ENCODE measurements around the gene MDM4.
"Not testable (repeated sequence)": the region's sequence is repeated elsewhere in the genome, so short reads cannot be mapped to it uniquely, and the experiment has no call there.

Gene MDM4

GRCh38 chr1:204516180-204516879 is at the start of gene MDM4:
Gene MDM4, plus strand, starts transcription at chr1:204516406. Its CDS starts 9,113 bp downstream, at chr1:204525519.
- peak; percentile 97 for DNase-seq

- no peak for DNase-seq
Observed at GRCh38 chr1:204466416-204467405, 49.5 kb upstream of the MDM4 start.

DNA sequence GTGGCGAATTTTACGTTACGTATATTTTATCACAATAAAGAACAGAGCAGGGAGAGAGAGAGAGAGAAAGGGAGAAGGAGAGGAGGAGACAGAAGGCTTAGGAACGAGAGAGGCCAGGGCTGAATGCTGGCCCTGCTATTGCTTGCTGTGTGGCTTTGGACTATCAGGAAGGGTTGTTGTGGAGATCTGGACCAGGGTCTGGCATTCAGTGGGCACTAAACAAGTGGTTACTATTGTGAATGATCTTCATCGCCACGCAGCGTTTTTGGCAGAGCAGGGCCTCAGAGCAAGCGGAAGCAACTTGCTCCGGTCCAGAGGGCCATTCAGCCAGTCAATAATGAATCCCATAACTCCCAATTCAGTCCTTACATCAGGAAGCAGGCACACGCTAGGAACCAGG is 48.0 kb upstream of the MDM4 start:
- DNase-seq, result no peak

GRCh38 chr1:204468766-204469302 is 47.4 kb upstream of the MDM4 start:
- no peak for DNase-seq

DNA sequence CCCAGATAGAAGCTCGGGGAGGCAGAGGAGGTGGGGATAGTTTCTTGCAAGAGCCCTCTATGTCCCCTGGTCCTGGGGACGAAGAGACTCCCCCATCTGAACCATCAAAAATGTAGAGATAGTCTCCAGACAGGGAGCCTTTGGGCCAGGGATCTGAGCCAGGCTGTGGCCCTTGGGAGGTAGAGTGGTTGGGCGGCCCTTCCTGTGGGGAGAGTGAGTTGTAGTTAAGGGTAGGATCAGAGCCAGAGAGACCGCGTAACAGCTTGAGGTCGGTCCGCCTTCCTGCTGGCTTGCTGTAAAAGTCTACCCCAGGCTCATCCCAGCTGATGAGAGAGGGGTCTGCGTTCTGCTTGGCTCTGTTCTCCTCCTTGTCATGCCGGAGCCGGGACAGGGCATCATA is 46.9 kb upstream of the MDM4 start:
- DNase-seq, result no peak

GRCh38 chr1:204471687-204472086 is 44.5 kb upstream of the MDM4 start:
- no peak for DNase-seq

GRCh38 chr1:204472660-204473059 is 43.5 kb upstream of the MDM4 start:
- no peak for DNase-seq

DNA sequence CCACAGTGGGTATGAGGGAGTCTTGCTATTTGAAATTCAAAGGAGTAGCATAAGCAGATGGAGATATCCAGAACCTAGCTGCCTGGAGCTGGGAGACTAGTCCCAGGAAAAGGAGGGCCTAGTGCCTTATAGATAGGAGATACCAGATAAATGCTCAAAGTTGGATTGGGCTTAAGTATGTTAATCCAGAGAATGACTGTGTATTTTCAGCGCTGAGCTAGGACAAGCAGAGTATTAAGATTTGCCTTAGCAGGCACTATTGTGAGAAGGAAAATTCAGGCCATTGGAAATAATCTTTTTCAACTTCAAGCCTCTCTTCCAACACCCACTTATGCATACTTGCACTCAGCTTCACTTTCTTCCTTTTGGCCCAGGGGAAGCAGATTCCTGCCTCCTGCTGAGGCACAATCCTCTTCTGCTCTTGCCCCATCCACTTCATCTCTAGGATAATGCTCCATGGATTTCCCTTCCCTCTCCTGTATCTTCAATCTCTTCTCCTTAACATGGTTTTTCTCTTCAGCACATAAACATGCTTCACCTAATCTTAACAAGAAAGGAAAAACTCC is 42.7 kb upstream of the MDM4 start:
- no peak for DNase-seq

GRCh38 chr1:204475656-204476432 is 40.4 kb upstream of the MDM4 start:
- DNase-seq, result no peak

GRCh38 chr1:204476563-204476962 is 39.6 kb upstream of the MDM4 start:
- DNase-seq, result no peak

GRCh38 chr1:204477036-204477740 is 39.0 kb upstream of the MDM4 start:
- no peak for DNase-seq

DNA sequence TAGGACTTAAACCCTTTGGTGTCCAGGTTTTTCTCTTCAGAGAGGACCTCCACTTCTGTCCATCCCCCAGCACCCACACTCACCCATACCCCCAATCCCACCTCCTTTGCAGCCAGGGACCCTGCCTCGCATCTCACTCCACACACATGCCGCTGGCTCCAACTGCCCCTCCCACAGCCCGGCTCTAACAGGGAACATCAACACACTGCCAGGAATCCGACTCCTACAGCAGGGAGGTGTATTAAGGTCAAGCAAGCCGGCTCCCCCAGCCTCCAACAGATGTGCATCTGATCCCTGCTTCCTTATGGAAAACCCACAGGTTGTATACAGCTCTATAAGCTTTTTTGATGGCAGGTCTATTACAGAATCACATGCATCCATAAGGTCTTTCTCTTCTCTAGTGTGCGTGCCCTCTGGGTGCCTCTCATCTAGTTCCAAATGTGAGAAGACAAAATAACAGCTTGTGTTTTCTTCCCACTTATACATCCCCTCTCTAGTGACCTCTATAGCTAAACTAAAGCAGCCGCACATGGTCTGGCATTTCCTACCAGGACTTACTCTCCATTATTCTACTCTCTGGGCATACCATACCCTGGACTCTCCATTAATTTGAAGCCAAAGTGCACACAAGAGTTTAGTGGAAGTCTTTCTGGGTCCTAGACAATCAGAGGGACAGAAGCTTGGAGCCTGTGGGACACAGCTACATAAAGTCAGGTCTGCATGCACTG is 37.9 kb upstream of the MDM4 start:
- no peak for DNase-seq

DNA sequence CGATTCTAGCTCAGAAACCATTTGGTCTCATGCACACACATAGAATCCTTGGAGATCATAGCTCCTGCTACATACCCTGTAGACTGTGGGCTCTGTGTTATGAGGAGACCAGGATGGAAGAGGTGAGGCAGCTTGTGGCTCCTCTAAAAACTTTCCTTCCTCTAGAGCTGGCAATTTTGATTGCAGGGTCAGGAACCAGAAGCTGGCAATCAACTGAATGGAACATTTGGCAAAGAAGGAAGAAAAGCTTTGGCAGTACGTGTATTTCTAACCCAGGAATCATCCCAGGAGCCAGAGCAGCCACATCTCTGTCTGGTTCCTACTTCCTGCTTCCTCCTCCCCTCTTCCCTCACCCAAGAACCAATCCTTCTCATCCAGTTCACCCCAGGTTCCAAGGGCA is 37.3 kb upstream of the MDM4 start:
- DNase-seq, result no peak

DNA sequence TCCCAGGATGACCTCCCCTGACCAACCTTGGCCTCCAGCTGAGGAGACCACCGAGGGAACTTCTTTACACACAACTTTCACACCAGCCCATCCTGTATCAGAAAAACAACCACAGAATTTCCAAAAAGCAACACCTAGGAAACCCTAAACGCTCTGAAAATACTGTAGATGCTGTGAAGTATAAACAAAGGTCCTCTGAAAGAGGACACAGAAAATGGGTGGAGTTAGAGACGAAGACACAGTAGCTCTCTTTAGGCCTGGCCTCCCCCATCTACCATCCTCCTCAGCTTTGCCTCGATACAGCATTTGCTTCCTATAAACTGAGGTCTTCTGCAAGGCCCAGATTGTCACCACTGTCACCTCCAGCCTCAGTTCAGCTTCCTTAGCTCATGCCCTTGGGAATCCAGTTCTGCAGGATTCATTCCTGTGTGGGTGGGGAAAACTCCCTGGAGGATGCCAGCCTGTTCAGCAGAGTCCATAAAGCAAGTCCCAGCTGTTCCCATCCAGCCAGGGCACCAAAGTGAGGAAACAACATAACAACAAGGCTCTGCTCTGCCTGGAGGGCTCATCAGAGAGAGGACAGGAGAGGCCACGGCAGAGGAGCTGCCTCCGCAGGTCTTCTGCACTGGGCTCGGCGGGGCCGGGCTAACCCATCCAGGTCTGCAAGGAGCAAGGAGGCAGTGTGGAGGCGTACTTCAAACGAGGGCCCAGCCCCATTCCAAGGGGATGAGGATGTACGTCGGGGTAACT is 36.6 kb upstream of the MDM4 start:
- DNase-seq, result no peak

GRCh38 chr1:204480515-204480914 is 35.7 kb upstream of the MDM4 start:
- DNase-seq, result no peak

- DNase-seq, result no peak
Observed at GRCh38 chr1:204483791-204484190, 32.4 kb upstream of the MDM4 start.

DNA sequence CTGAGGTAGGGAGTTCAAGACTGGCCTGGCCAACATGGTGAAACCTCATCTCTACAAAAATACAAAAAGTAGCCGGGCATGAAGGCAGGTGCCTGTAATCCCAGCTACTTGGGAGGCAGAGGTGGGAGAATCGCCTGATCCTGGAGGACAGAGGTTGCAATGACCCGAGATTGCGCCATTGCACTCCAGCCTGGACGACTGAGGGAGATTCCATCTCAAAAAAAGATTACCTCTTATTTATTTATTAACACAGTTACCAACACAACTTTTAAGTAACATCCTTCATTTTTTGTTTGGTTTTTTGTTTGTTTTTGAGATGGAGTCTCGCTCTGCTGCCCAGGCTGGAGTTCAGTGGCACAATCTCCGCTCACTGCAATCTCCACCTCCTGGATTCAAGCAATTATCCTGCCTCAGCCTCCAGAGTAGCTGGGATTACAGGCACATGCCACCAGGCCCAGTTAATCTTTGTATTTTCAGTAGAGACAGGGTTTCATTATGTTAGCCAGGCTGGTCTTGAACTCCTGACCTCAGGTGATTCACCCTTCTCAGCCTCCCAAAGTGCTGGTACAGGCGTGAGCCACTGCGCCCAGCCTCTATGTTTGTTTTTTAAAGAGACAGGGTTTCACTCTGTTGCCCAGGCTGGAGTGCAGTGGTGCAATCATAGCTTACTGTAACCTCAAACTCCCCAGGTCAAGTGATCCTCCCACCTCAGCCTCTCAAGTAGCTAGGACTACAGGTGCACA is 29.5 kb upstream of the MDM4 start:
- not testable (repeated sequence) for DNase-seq

GRCh38 chr1:204487256-204487615 is 29.0 kb upstream of the MDM4 start:
- no peak for DNase-seq

DNA sequence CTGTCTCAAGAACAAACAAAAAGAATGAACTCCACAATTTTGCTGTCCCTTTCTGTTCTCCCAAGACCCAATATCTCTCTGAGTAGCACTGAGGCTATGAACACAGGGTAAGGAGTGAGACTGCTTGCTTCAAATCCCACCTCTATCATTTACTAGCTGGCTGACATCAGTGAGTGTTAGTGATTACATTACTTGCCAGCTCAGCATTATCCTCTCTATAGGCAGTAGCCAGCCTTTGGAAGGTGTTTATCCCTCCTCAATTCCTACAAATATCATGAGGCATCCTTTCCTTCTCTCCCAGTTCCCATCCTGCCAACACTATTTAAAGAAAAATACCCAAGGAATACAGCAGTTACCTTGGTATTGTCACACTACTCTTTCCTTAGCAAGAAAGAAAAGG is 24.6 kb upstream of the MDM4 start:
- DNase-seq, result no peak
